ENCODE results near the gene IL11RA.
"Not testable (repeated sequence)": the region's sequence is repeated elsewhere in the genome, so short reads cannot be mapped to it uniquely, and the experiment has no call there.

DNA sequence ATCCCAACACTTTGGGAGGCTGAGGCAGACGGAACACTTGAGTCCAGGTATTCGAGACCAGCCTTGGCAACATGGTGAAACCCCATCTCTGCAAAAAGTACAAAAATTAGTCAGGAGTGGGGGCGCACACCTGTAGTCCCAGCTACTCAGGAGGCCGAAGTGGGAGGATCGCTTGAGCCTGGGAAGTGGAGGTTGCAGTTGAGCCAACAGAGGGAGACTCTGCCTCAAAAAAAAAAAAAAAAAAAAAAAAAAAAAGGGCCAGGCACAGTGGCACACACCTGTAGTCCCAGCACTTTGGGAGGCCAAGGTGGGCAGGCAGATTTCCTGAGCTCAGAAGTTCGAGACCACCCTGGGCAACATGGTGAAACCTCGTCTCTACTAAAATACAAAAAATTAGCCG, 12.7 kb upstream of the IL11RA start:
- TF ChIP-seq ZNF274 (IDR thresholded peaks at IDR 0.05; ENCODE audit: low read depth, low read length); YY1 (IDR thresholded peaks at IDR 0.05; ENCODE audit: insufficient read depth, insufficient read length): not testable (repeated sequence)
